HEK293T (cell line): ENCODE measurements around the gene DYNC1LI2.

Source experiments
- BHLHE40 ChIP-seq: fragments of 450-650 bp; IDR thresholded peaks from 2 replicates; pipeline ENCODE4 v1.6.1; 2016; ENCODE audit warnings: mild to moderate bottlenecking, moderate library complexity, borderline replicate concordance
- CTBP1 ChIP-seq: fragments of 450-650 bp; IDR thresholded peaks from 2 replicates; pipeline ENCODE4 v1.6.1; 2016; ENCODE audit warnings: borderline replicate concordance
- ELF4 ChIP-seq: fragments of 450-650 bp; IDR thresholded peaks from 2 replicates; pipeline ENCODE4 v1.6.1; 2017; ENCODE audit warnings: antibody characterized with exemption
- FOXK2 ChIP-seq: fragments of 450-650 bp; IDR thresholded peaks from 2 replicates; pipeline ENCODE4 v1.6.1; 2016; ENCODE audit warnings: mild to moderate bottlenecking
- L3MBTL2 ChIP-seq: fragments of 450-650 bp; conservative IDR thresholded peaks from 2 replicates; pipeline ENCODE4 v1.6.1; 2016; ENCODE audit warnings: mild to moderate bottlenecking
- SP1 ChIP-seq: fragments of 450-650 bp; IDR thresholded peaks from 2 replicates; pipeline ENCODE4 v1.6.1; 2017
- SUZ12 ChIP-seq: fragments of 450-650 bp; IDR thresholded peaks from 2 replicates; pipeline ENCODE4 v1.6.1; 2016; ENCODE audit warnings: mild to moderate bottlenecking

DNA sequence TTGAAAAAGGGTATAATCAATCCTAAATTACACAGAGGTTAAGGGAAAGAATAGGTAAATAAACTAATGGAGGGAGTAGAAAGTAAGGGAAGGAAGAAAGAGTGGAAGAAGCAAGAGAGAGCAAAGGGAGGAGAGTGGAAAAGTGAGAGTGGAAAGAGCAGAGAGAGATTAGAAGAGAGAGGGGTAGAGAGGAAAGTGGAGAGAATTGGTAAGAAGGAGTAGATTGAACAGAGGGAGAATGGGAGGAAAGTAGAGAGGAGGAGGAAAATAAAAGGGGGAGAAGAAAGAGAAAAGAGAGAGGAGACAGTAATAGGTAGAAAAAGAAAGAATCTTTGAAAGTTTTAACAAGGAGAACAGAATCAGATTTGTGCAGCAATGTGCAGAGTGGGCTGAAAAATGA lies 25.0 kb upstream of the DYNC1LI2 start:
- TF ChIP-seq FOXK2 (no peak), SUZ12 (no peak), L3MBTL2 (no peak), CTBP1 (no peak), BHLHE40 (no peak), ELF4 (no peak), SP1 (no peak)
